Cardiac muscle cell (in vitro differentiated cells and primary cell): ENCODE results near the gene PPARA. TPM values are rescaled to one million over a fixed set of nuclear protein-coding genes. Genes with fewer than 3 reads are reported as not detected.

Source experiments
- DNase-seq, 2 donors: peaks; one replicate each; pipeline versions ENCODE4 v3.0.0 to v3.0.0-alpha.2; 2010 to 2017; ENCODE audit warnings: low read depth in 1 of 2, low spot score in 1 of 2
- H3K27ac ChIP-seq: fragments of 200-600 bp; sonication (generic); 2 replicates; pipeline ENCODE4 v1.5.1; 2016
- H3K27me3 ChIP-seq: fragments of 200-600 bp; sonication (generic); 2 replicates; pipeline ENCODE4 v1.6.0; 2016; ENCODE audit warnings: control low read depth
- H3K36me3 ChIP-seq: fragments of 200-600 bp; sonication (generic); 2 replicates; pipeline ENCODE4 v1.5.1; 2016; ENCODE audit warnings: control low read depth
- H3K4me1 ChIP-seq: fragments of 200-600 bp; sonication (generic); 2 replicates; pipeline ENCODE4 v1.8.1; 2017; ENCODE audit warnings: low read depth, mild to moderate bottlenecking, mixed run types
- H3K4me3 ChIP-seq: fragments of 200-600 bp; sonication (generic); 2 replicates; pipeline ENCODE4 v1.5.1; 2016; ENCODE audit warnings: mild to moderate bottlenecking
- H3K9me3 ChIP-seq: fragments of 200-600 bp; sonication (generic); 2 replicates; pipeline ENCODE4 v1.5.1; 2017; ENCODE audit warnings: low read depth, mild to moderate bottlenecking, control low read depth
- polyA plus RNA-seq: library from polyadenylated mRNA; unstranded; fragments of >200 nt; fragmentation: Nextera tagmentation; extraction: Ambion mirVana; gene quantifications from 2 replicates; pipeline ENCODE4 v1.2.1, GENCODE V29; 2016
- total RNA-seq: library from RNA; depleted of rRNA; stranded (reverse); fragments of >200 nt; gene quantifications from 2 replicates; pipeline ENCODE4 v1.2.3, GENCODE V29; 2016
- TF ChIP-seq, protein P1 (sequence below): IDR thresholded peaks from 2 replicates; pipeline ENCODE4 v1.5.1; 2012; ENCODE audit warnings: low read depth, mild to moderate bottlenecking, low read length

PPARA gene
- total and polyA plus RNA-seq, 2 experiments from 2014 or later = 11.8 to 25.1 TPM

DNA sequence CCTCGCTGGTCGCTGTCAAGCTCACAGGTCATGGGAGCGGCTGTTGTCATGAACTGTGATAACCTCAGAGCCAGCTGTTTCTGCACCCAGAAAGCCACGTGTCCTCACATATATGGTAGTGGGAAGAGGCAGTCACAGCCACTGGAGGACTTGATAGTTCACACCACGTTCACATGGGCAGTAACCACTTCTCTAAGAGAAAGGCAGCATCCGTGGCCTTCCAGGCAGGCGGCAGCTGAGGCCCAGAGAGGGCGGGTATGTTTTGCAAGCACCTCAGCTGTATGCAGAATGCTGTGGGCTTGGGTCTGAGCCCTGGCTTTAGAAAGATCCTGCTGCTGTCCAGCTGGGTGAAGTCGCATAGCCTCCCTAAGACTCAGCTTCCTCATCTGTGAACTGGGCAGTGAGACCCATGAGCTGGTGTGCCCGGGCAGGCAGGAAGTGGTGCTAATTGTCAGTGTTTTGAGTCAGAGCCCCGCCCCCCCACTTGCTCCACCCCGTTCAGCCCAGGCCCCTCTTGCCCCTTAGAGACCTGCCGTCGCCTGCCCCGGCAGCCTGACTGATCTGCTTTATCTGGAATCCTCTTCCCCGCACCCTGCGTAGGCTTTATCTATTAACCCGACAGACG lies 130.8 kb downstream of the PPARA start:
- TF ChIP-seq, protein P1, sequence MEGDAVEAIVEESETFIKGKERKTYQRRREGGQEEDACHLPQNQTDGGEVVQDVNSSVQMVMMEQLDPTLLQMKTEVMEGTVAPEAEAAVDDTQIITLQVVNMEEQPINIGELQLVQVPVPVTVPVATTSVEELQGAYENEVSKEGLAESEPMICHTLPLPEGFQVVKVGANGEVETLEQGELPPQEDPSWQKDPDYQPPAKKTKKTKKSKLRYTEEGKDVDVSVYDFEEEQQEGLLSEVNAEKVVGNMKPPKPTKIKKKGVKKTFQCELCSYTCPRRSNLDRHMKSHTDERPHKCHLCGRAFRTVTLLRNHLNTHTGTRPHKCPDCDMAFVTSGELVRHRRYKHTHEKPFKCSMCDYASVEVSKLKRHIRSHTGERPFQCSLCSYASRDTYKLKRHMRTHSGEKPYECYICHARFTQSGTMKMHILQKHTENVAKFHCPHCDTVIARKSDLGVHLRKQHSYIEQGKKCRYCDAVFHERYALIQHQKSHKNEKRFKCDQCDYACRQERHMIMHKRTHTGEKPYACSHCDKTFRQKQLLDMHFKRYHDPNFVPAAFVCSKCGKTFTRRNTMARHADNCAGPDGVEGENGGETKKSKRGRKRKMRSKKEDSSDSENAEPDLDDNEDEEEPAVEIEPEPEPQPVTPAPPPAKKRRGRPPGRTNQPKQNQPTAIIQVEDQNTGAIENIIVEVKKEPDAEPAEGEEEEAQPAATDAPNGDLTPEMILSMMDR = no peak
- Histone ChIP-seq H3K9me3 (no peaks in the 10 kb centered on the region), H3K4me3 (no peak overlapping the region), H3K4me1 (no peaks in the 10 kb centered on the region), H3K27me3 (no peaks in the 10 kb centered on the region), H3K36me3 (peaks cover 25% of the 10 kb centered on the region), H3K27ac (no peak overlapping the region)
- no peak for DNase-seq

GRCh38 chr22:46281866-46282678 lies 131.7 kb downstream of the PPARA start:
- TF ChIP-seq, protein P1 = no peak
- Histone ChIP-seq H3K27me3 (no peaks in the 10 kb centered on the region), H3K27ac (no peak overlapping the region), H3K4me3 (no peak overlapping the region), H3K9me3 (no peaks in the 10 kb centered on the region), H3K4me1 (no peaks in the 10 kb centered on the region), H3K36me3 (peaks cover 26% of the 10 kb centered on the region)
- DNase-seq = no peak

DNA sequence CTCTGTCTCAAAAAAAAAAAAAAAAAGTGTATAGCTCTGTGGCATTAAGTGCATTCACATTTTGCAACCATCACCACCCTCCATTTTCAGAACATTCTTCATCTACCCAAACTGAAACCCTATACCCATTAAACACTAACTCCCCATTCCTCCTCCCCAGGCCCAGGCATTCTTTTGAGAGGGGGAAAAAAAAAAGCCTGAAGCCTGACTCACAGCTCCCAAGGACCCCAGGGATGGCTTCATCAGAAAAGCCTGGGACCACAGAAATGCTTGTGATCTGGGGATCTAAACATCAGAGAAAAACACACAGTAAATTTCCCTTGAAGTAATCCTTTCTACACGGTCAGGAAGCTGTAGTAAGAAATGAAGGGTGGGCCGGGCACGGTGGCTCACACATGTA lies 135.7 kb downstream of the PPARA start:
- no peak overlapping the region for H3K27ac ChIP-seq
- TF ChIP-seq, protein P1 = no peak
- no peaks in the 10 kb centered on the region for H3K9me3 ChIP-seq
- no peaks in the 10 kb centered on the region for H3K4me1 ChIP-seq
- no peak overlapping the region for H3K4me3 ChIP-seq
- H3K36me3 ChIP-seq = peaks cover 17% of the 10 kb centered on the region
- H3K27me3 ChIP-seq = no peaks in the 10 kb centered on the region
- no peak for DNase-seq

GRCh38 chr22:46286941-46287872 lies 136.9 kb downstream of the PPARA start:
- H3K27me3 ChIP-seq = no peaks in the 10 kb centered on the region
- no peak overlapping the region for H3K4me3 ChIP-seq
- H3K9me3 ChIP-seq = no peaks in the 10 kb centered on the region
- TF ChIP-seq, protein P1 = no peak
- H3K4me1 ChIP-seq = no peaks in the 10 kb centered on the region
- no peak overlapping the region for H3K27ac ChIP-seq
- peaks cover 19% of the 10 kb centered on the region for H3K36me3 ChIP-seq
- no peak for DNase-seq

DNA sequence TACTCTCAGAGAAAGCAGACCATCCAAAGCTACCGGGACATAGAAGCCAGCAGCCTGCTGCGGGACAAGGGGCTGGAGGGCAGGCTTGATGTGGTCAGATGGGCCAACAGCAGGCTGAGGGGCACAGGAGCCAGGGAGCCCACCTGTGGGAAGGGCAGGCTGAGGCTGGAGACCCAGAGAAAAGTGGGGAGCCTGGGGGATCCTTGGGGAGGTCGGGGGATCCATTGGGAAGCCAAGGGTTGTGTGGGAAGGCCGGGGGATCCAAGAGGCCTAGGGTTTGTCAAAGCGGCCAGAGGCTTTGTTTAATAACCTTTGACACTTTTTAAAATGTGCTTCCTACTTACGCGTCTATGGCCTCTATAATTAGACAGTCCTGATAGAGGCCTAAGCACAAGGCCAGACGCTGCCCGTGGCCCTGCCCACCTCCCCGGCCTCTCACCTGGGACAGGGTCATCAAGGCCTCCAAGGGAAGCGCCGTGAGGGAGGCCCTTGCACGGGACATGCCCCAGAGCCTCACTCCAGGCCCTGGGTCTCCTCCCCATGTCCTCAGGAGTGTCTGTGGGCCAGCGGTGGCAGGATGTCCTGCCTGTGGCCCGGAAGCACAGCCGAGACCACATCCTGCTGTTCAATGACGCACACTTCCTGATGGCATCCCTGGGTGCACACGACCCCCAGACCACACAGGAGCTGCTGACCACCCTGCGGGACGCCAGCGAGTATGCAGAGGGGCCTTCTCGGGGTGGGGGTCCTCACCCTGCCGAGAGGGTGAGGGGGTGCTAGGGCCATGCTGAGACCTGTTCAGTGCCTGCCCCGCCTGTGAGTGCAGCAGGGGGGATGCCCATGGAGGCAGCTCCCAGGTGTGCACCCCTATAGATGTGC lies 137.8 kb downstream of the PPARA start:
- Histone ChIP-seq H3K36me3 (peaks cover 23% of the 10 kb centered on the region), H3K27ac (no peak overlapping the region)
- TF ChIP-seq, protein P1 = no peak

More for the DNA sequence above, 137.8 kb downstream of the PPARA start:
- Histone ChIP-seq H3K9me3 (no peaks in the 10 kb centered on the region), H3K4me3 (no peak overlapping the region), H3K4me1 (no peaks in the 10 kb centered on the region), H3K27me3 (no peaks in the 10 kb centered on the region)
- DNase-seq = no peak
